CD4-positive, alpha-beta T cell treated with Interleukin-6 for 4 hours (primary cell): Measurements from ENCODE around the gene KIAA1671.
A peak's percentile ranks its signal among the peaks of the same experiment; 100 is the strongest.
"Not testable (repeated sequence)": the region's sequence is repeated elsewhere in the genome, so short reads cannot be mapped to it uniquely, and the experiment has no call there.

ENCODE experiments used
- DNase-seq: peaks from one replicate; pipeline ENCODE4 v3.0.0-alpha.2; 2020; ENCODE audit warnings: mixed read lengths

The KIAA1671 gene

DNA sequence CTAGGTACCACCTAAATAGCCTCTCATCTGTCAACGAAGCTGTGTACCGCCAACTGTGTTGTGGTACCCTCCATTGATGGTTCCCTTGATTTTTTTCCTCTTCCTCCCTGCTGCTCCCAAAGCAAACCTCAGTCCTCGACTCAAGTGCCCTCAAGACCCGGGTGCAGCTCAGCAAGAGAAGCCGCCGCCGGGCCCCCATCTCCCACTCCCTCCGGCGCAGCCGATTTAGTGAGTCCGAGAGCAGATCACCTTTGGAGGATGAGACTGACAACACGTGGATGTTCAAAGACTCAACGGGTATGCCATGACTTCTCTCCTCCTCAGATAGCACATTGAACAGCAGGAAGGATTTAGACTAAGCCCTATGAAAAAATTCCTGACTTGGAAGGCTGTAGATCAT is 224.7 kb downstream of the KIAA1671 start:
- DNase-seq: no peak

DNA sequence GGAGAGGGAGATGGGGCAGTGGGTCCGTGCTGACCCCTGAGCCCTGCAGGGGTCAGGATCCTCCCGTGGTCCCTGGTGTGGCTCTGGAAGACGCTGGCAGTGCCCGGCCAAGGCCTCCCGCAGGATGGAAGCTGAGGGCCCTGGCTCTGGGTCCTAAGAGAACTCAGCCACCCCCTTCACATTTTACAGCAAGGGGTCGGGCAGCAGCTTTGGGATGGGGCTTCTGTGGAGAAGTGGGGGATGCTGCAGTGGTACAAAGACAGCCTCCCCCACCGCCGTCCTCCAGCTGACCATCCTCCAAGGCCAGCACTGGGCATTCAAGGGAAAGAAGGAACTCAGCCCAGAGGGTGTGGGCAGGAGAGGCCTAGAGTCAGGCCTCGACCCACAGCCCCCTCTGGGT is 225.4 kb downstream of the KIAA1671 start:
- no peak for DNase-seq

DNA sequence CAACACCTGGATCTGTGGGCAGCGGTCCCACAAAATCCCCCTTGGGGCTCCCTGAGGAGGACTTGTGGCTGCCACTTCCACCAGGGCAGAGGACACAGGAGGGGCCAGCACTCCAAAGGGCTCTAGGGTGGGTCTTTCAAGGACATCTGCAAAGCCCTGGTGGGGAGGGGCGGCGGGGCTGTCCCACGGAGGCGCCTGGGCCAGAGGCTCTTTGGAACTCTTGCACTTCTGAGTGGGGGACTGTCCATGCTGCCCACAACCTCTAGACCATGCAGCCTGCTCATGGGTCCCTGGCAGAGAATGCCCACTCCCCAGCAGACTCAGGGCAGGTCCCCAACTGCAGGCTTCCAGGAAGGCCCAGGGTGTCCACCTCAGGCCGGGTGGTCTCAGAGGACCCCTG is 225.8 kb downstream of the KIAA1671 start:
- DNase-seq: not testable (repeated sequence)

DNA sequence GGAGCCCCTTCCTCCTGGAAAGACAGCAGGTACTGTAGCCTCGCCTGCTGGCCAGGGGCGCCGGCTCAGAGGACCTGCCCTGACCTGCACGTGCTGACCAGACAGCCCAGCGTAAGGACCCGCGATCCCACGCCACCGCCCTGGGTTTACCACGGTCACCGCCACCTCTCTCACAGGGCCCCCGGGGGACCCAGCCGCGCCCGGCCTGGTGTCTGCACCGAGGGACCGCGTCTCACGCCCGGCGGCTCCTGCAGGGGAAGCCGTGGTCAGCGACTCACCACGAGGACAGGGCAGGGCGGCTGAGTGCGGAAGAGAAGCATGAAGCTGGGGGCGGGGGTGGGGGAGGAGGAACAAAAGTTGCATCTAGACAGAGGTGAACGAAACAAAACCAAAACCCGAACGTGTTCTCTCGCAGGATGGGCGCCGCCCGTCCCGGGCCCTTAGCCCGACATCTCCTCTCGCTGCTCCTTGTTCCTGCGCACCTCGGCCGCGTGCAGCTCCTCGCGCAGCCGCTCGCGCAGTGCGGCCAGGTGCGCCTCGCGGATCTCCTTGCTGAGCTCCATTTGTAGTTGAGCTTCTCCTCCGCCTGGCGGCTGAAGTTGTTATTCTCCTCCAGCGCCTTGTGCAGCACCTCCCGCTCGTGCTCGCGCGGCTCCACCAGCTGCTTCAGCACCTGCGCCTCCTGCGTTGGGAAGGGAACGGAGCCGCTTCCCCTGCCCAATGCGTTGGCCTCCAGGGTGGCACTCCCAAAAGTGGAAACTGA is 226.5 kb downstream of the KIAA1671 start:
- DNase-seq: not testable (repeated sequence)

DNA sequence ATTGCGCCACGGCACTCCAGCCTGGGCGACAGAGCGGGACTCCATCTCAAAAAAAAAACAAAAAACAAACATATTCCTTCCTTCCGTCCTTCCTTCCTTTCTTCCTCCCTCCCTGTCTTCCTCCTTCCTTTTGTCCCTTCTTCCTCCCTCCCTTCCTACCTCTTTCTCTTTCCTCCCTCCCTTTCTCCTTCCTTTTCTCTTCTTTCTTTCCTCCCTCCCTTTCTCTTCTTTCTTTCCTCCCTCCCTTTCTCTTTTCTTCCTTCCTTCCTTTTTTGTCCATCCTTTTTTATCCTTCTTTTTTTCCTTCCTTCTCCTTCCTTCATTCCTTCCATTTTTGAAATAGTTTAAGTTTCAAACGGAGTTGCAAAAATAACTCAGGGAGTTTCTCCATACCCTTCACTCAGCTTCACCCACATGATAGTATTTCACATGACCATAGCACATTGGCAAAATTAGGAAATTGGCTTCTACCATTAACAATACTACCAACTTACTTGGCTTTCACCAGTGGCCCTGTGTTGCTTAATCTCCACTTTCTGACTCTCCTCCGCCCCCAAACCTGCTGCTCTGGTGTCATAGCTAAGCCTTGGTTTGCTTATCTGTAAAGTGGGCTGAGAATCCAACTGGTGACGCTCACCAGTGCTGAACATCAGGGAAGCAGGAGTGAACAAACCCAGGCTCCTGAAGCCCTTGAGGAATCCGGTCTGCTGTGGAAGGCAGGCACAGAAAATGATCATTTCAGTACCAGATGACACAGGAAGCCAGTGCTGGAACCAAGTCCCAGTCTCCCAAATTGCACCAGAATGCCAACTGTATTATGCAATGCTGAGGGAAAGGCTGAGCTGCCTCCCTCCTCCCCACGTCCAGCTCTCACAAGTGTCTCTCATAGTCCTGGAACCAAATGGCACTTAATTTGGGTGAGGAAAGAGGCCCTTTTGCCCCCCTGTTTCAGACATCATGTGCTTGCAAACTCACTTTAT is 229.9 kb downstream of the KIAA1671 start:
- no peak for DNase-seq

DNA sequence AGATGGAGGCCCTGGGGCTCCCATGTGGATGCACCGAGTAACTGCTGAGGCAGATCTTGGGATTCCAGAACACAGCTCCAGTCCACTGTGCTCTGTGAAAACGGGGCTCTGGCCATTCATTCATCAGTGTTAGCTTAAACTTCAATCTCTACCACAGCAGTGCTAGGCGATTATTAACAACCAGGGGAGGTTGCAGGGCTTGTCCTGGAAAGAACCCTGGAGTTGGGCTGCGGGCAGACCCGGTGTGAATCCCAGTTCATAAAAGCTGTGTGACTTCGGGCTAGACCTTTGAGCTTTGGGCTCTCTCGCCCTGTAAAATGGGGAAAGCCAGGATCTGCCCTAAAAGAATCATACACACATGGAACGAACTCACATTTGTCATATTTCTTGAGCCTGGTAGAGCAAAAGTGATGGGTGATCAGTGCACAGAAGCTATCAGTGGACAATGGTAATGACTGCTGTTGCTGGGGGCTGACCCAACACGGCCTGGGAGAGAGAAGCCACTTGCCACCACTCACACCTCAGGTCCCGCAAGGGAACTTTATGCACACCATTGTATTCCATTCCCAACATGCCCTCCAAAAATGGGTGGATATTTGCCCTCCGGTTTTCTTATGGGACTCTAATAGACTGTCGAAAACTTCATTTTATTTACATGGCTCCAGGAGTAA is 231.6 kb downstream of the KIAA1671 start:
- no peak for DNase-seq

DNA sequence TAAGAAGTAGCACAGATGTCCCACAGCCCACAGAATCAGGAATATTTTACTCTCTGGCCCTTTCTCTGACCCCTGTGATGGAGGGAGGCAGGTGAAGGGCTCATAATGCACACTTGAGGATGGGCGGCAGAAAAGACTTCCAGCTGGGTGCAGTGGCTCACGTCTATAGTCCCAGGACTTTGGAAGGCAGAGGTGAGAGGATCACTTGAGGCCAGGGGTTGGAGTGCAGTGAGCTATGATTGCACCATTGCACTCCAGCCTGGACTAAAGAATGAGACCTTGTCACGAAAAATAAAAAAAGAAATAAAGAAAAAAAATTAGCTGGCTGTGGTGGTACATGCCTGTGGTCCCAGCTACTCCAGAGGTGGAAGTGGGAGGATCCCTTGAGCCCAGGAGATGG is 233.6 kb downstream of the KIAA1671 start:
- DNase-seq: no peak

DNA sequence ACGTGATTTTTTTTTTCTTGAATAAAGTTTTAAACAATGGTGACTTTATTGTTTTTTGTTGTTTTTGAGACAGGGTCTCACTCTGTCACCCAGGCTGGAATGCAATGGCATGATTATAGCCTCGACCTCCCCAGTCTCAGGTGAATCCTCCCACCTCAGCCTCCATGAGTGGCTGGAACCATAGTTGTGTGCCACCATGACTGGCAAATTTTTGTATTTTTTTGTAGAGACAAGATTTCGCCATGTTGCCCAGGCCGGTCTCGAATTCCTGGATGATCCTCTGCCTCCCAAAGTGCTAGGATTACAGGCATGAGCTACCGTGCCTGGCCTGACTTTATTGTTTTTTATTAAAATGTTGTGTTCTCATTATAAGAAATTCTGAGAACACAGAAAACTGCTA is 235.0 kb downstream of the KIAA1671 start:
- DNase-seq: no peak

DNA sequence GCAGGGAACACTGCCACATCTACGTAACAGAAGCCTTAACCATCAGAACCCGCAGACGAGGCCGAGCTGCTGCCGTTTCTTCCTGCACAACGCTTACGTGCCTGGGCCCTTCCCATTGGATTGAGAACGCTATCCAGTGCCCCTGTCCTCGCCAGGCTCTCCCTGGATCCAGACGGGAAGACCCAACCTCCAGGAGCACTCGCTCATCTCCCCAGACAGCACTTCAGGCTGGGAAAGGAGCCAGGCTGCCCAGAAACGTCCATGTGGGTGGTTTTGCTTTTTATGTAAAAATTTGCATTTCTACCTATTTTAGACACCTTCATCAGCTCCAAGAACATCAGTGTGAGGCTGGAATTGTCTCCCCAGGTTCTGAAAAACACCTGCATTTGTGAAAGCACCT is 239.9 kb downstream of the KIAA1671 start:
- DNase-seq: no peak

DNA sequence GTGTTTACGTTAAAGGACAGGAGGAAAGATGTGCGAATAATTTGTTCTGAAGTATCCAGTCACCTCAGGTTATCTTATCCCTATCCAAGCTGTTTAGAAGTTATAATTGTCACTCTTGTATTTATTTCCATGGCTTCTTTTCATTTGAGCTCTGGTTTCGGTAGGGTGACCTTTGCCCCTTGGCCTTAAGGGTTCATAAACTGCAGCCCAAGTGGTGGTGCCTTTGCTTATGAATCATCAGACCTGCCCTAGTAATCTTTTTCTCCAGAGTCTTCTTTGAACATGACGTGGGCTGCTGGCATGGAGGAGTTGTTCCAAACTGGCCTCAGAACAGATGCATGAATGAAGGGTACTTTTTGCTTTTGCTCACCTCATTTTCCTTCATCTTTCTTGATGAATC is 240.6 kb downstream of the KIAA1671 start:
- DNase-seq: no peak

DNA sequence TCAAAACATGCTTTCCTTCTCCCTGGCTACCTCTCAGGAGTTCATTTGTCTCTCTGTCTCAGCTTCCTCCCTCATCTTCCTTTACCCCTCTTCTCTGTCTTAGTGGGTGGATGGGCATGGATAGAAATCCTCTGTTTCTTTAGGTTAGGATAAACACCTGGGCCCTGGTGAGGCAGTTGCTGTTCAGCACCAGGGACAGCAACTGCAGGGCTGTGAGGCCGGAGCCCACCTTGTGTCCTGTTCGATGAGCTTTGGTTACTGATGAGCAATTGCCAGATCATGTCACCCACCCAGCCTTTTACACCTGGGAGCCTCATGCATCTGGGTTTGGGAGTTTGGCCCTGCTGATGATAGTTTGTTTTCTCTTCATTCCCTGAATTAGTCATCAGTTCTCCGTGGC is 241.0 kb downstream of the KIAA1671 start:
- DNase-seq: no peak

DNA sequence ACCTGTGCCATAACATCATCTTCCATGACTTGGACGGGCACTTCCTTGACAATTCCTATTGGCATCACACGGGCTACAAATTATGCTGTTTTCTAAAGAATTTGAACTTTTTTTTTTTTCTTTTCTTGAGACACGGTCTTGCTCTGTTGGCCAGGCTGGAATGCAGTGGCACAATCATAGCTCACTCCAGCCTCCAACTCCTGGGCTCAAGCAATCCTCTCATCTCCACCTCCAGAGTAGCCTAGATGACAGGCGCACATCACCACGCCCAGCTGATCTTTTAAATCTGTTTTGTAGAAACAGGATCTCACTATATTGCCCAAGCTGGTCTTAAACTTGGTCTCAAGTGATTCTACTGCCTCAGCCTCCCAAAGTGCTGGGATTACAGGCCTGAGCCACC is 243.8 kb downstream of the KIAA1671 start:
- DNase-seq: no peak

DNA sequence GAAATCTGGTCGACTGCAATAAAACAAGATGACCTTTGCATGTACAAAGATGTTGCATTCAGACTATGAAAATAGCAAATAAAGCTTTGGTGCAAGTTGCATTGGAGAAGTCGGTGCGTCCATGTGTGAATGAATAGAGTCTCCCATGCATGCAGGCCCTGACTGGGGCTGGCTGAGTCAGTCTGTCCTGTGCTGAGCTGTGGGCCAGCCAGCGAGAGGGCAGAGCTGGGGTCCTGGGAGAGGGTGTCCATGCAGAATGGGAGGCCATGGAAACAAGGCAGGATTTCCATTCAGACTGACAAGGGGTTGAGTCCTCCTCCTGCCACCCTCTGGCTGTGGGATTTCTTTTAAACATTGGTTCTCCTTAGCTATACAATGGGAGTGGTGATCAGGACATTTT is 244.8 kb downstream of the KIAA1671 start:
- DNase-seq: no peak

DNA sequence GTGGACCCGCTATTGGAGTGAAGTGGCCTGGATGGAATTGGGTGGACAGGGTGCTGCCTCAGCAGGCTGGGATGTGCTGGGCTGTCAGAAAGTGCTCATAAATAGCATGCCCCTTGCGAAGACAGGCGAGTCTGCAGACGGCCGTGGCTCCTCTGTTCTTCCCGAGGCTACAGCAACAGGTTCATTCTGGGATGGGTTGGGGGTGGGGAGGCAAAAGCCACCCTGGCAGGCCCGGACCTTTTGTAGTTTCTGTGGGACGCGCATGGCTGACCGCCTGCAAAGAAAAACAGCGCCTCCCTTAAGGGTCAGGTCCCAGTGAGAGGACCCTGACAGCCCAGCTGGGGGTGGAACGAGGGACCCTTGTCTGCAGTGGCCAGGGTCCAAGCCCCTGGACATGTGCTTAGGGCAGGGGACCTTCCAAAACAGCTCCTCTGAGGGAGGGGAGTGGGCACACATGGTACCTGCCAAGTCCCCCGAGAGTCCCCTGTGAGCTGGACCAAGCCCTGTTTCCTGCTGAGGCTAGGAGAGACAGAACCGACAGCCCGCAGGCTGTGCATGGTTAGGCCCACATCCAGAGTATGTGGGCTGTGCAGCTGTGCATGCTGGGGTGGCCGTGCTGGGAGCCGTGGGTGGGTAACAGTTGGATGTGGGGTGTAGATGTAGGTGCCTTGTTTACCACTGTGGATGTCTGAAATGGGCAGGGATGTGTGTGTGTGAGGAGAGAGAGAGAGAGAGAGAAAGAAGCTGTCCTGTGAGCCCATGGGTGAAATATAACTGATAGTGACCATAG is 247.4 kb downstream of the KIAA1671 start, which contains the start of gene CRYBB3:
Gene CRYBB3, plus strand, starts transcription at position 128 of the 790 bp plus-strand sequence. CDS start 1,539 bp downstream, outside the sequence.
- no peak for DNase-seq

DNA sequence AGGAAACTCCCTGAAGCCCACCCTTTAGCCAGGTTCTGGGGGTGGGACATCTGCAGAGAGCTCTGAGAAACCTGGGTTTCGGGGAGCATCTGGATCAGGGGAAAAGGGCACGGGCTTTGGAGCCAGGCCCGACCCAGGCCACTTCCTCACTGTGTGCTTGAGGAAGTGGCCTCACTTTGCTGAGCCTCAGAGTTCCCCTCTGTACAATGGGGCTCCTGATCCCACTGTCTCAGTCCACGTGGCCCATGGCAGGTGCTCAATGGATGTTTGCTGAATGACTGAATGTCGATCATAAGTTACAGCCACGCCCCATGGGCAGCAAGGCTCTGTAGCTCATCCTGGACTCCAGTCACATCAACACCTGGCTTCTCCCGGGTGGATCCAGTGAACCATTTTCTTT is 248.5 kb downstream of the KIAA1671 start:
- DNase-seq: no peak

DNA sequence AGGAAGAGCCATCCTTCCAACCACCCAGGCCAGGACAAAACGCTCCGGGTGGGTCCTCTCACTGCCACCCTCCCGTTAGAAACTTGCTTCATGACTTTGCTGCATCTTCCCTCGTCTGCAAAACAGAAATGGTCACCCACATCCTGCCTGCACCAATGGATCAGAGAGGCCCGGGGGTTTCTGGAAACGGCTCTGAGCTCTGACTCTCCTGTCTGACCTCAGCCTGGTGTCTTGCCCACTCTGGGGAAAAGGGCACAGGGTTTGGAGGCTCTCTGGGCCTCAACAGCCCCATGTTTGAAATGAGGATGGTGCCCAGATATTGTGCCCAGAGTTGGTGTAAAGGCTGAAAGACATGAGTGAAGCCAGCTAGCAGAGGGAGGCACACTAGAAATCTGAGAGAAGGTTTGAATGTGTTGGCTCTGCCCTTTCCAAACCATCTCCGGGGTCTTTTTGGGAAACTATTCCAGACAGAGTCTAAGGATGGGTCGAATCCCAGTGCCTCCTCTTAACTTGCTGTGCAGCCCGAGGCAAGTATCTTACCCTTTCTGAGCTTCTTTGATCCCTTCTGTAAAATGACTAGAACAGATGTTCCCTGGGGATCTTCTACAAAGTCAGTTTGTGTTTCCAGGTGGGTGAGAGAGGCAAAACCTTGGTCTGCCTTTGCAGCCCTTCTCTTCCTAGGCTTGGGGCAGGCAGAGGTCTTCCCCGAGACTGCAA is 249.2 kb downstream of the KIAA1671 start:
- DNase-seq: no peak

DNA sequence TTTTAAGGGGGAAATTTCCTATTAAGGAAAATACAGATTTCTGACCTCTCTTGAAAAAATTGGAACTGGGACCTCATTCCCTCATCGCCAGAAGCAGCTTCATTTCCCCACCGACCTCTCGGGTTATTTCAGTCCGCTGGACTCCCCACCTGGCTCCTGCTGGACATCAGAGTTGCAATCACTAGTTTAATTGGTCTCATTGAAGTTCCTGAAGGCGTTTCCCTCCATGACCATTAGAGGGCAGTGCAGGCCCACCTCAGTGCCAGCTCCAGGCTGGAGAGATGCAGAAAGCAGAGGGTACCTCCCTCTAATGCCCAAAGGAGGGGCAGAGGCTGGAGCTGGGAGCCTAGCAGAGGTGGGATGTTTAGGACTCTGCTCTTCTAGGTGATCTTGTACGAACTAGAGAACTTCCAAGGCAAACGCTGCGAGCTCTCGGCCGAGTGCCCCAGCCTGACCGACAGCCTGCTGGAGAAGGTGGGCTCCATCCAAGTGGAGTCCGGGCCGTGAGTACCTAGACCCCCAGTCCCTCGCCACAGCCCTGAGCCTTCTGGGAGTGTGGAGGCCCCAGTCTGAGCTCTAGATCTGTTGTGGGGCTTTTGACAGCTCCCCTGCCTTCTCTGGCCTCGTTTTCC is 249.9 kb downstream of the KIAA1671 start:
- peak; percentile 57 for DNase-seq

DNA sequence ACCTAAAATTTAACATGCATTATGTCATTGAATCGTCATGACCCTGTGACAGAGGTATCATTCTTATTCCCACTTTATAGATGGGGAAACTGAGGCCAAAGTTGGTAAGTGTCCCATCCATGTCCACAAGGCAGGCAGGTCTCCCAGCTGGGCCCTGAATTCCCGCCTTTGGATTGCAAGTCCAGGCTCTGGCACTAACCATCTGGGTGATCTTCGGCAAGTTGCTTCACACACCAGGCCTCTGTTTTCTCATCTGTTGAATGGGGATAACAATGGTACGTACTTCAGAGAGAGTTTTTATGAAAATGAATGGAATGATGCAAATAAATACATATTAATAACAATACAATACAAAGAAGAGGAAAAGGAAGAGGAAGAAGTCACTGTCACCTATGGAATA is 250.6 kb downstream of the KIAA1671 start:
- DNase-seq: no peak

DNA sequence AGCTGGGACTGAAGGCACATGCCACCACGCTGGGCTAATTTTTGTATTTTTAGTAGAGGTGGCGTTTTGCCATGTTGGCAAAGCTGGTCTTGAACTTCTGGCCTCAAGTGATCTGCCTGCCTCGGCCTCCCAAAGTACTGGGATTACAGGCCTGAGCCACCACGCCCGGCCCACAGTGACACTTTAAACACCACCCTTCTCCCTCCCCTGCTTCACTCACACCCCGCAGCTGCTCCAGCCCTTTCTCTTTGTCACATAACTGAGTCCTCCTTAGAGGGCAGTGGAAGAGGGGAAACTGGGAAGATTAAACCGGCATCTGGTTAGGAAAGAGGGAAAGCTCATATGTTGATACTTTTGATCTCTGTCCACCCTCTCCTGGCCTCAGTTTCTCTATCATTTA is 252.0 kb downstream of the KIAA1671 start:
- DNase-seq: not testable (repeated sequence)

DNA sequence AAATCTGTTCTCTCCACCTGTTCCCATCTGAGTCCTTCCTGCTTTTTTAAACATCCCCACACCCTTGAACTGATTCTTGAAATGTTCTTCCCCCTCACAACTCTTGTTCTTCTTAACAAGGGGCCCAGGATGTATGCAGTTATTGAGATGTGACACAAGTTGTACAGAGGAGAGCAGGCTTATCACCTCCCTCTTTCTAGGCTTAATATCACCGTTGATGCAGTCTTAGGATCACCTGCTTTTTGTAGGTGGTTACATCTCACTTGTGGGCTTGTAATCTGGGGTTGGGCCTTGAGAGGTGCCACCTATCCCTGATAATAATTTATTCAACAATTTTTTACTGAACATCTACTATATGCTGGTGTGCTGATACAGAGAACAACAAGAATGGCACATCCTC is 253.3 kb downstream of the KIAA1671 start:
- DNase-seq: no peak

DNA sequence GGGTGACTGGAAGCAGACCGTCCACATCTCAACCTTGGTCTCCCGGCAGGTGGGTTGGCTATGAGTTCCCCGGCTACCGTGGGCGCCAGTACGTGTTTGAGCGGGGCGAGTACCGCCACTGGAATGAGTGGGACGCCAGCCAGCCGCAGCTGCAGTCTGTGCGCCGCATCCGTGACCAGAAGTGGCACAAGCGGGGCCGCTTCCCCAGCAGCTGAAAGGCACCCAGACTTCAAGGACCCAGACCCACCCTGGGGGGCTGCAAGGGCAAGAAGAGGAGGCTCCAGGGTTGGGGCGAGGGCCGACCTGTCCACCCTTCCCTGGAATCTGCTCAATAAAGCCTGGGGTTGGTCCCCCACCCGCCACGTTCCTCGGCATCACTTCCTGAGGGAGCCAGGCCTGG is 254.5 kb downstream of the KIAA1671 start:
- DNase-seq: no peak
